ENCODE measurements around the gene UNC79.
"Not testable (repeated sequence)": the region's sequence is repeated elsewhere in the genome, so short reads cannot be mapped to it uniquely, and the experiment has no call there.

Gene UNC79

GRCh38 chr14:93454224-93454623 lies 23.5 kb downstream of the UNC79 start:
- FAIRE-seq = no peak
- no peak for TF ChIP-seq TAF1 (IDR thresholded peaks at IDR 0.05; ENCODE audit: borderline replicate concordance, low read depth, low read length)
- no peak for TF ChIP-seq POLR2AphosphoS5 (IDR thresholded peaks at IDR 0.05; ENCODE audit: low read depth, low read length)
- TF ChIP-seq POLR2A (IDR thresholded peaks at IDR 0.05; ENCODE audit: low read depth, low read length) = no peak
- no peak for DNase-seq (ENCODE audit: insufficient read length)

DNA sequence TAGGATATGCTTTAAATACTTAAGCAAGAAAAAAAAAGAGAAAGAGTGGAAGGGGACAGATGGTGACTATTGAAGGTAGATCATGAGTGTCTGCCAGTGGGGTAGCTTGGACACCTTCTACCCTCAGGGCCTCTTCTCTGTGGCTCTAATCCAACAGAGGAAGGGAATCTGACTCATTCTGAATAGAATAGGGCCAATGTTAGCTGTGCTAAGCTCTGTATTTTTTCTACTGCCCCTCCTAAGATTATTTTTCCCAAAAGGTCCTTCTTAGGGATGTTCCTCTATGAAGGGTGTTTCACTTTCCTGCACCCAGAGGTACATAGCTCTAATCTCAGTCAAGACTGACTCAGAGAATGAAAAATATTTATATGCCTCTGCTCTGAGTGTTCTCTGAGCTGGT lies 25.6 kb downstream of the UNC79 start:
- DNase-seq (ENCODE audit: insufficient read length) (no peak), FAIRE-seq (no peak)
- TF ChIP-seq POLR2AphosphoS5 (IDR thresholded peaks at IDR 0.05; ENCODE audit: low read depth, low read length) (no peak), TAF1 (IDR thresholded peaks at IDR 0.05; ENCODE audit: borderline replicate concordance, low read depth, low read length) (no peak), POLR2A (IDR thresholded peaks at IDR 0.05; ENCODE audit: low read depth, low read length) (no peak)

- DNase-seq (ENCODE audit: insufficient read length) (no peak), FAIRE-seq (no peak)
- no peak for TF ChIP-seq TAF1 (IDR thresholded peaks at IDR 0.05; ENCODE audit: borderline replicate concordance, low read depth, low read length)
Observed at GRCh38 chr14:93458234-93458633, 27.5 kb downstream of the UNC79 start.

- no peak for TF ChIP-seq POLR2A (IDR thresholded peaks at IDR 0.05; ENCODE audit: low read depth, low read length)
- TF ChIP-seq TAF1 (IDR thresholded peaks at IDR 0.05; ENCODE audit: borderline replicate concordance, low read depth, low read length) = no peak
- no peak for FAIRE-seq
- DNase-seq (ENCODE audit: insufficient read length) = no peak
Observed at GRCh38 chr14:93462479-93462878, 31.7 kb downstream of the UNC79 start.

- no peak for FAIRE-seq
Observed at GRCh38 chr14:93464271-93464670, 33.5 kb downstream of the UNC79 start.

GRCh38 chr14:93475471-93475870 lies 44.7 kb downstream of the UNC79 start:
- no peak for FAIRE-seq

More at GRCh38 chr14:93464271-93464670, 33.5 kb downstream of the UNC79 start:
- no peak for TF ChIP-seq TAF1 (IDR thresholded peaks at IDR 0.05; ENCODE audit: borderline replicate concordance, low read depth, low read length)
- no peak for DNase-seq (ENCODE audit: insufficient read length)

DNA sequence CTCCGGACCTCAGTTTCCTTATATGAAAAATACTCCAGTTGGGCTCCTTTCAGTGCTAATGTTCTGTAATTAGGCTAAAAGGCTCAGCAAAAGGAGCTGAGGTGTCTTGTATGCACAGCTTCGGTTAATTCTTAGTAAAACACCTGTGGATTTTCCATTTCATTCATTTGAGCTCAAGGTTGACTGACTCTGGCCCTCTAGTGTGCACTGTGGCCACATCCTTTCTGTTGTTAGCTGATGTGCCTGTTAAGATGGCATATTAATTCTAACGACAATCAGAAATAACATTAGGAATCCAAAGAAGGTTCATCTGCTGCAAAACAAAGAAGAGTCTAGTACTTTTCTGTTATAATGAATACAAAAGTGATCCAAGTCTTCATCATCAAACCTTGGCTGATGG lies 45.6 kb downstream of the UNC79 start:
- TF ChIP-seq TAF1 (IDR thresholded peaks at IDR 0.05; ENCODE audit: borderline replicate concordance, low read depth, low read length) (no peak), POLR2A (IDR thresholded peaks at IDR 0.05; ENCODE audit: low read depth, low read length) (no peak), POLR2AphosphoS5 (IDR thresholded peaks at IDR 0.05; ENCODE audit: low read depth, low read length) (no peak)
- DNase-seq (ENCODE audit: insufficient read length) (no peak), FAIRE-seq (no peak)

More at GRCh38 chr14:93475471-93475870, 44.7 kb downstream of the UNC79 start:
- no peak for DNase-seq (ENCODE audit: insufficient read length)
- no peak for TF ChIP-seq POLR2A (IDR thresholded peaks at IDR 0.05; ENCODE audit: low read depth, low read length)
- TF ChIP-seq POLR2AphosphoS5 (IDR thresholded peaks at IDR 0.05; ENCODE audit: low read depth, low read length) = no peak

DNA sequence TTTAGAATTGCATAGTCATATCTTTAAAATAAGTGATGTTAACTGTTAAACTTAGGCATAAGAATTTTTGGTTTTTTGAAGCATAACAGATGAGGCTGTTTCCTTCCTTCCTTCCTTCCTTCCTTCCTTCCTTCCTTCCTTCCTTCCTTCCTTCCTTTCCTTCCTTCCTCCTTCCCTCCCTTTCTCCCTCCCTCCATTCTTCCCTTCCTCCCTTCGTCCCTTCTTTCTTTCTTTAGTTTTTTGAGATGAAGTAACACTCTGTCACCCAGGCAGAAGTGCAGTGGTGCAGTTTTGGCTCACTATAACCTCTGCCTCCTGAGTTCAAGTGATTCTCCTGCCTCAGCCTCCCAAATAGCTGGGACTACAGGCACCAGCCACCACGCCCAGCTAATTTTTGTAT lies 48.3 kb downstream of the UNC79 start:
- not testable (repeated sequence) for DNase-seq (ENCODE audit: insufficient read length); FAIRE-seq

- TF ChIP-seq POLR2A (IDR thresholded peaks at IDR 0.05; ENCODE audit: low read depth, low read length) (no peak), POLR2AphosphoS5 (IDR thresholded peaks at IDR 0.05; ENCODE audit: low read depth, low read length) (no peak)
- FAIRE-seq (no peak), DNase-seq (ENCODE audit: insufficient read length) (no peak)
Observed at GRCh38 chr14:93480867-93481266, 50.1 kb downstream of the UNC79 start.

DNA sequence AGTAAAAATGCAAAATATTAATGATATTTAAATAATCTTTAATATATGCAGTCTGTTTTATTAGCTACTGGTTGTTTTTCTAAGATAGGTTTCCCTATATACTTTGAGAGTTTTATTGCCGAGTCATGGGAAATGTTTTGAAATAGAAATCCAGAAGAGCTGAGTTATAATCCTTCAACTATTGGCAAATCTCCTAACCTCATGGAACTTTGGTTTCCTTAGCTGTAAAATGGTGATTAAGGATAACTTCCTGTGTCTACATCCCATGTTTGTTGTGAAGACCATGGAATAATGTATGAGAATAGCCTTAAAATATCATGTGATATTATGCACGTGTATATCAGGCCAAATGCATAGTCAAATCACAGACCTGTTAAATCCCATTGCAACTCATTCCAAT lies 51.0 kb downstream of the UNC79 start:
- FAIRE-seq (no peak), DNase-seq (ENCODE audit: insufficient read length) (no peak)
- TF ChIP-seq POLR2AphosphoS5 (IDR thresholded peaks at IDR 0.05; ENCODE audit: low read depth, low read length) = no peak
- TF ChIP-seq POLR2A (IDR thresholded peaks at IDR 0.05; ENCODE audit: low read depth, low read length) = no peak
- TF ChIP-seq TAF1 (IDR thresholded peaks at IDR 0.05; ENCODE audit: borderline replicate concordance, low read depth, low read length) = no peak

DNA sequence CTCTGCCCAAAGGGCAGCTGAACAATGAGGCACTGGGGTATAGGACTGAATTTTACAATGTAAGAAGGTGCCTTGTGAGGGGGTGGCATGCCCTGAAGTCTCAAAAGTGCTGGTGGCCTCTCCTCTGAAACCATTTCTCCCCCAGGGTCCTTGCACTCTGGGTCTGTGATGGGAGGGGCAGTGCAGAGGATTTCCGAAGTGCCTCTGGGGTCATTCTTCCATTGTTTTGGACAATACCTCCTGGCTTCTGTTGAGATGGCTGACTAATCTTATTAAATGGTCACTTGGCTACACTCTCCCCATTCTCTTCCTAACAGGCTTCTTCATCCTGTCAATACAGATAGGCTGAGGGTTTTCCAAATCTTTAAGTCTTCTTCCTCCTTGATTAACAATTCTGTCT lies 59.3 kb downstream of the UNC79 start:
- DNase-seq (ENCODE audit: insufficient read length) = no peak
- TF ChIP-seq TAF1 (IDR thresholded peaks at IDR 0.05; ENCODE audit: borderline replicate concordance, low read depth, low read length) (no peak), POLR2AphosphoS5 (IDR thresholded peaks at IDR 0.05; ENCODE audit: low read depth, low read length) (no peak), POLR2A (IDR thresholded peaks at IDR 0.05; ENCODE audit: low read depth, low read length) (no peak)
- FAIRE-seq = no peak

DNA sequence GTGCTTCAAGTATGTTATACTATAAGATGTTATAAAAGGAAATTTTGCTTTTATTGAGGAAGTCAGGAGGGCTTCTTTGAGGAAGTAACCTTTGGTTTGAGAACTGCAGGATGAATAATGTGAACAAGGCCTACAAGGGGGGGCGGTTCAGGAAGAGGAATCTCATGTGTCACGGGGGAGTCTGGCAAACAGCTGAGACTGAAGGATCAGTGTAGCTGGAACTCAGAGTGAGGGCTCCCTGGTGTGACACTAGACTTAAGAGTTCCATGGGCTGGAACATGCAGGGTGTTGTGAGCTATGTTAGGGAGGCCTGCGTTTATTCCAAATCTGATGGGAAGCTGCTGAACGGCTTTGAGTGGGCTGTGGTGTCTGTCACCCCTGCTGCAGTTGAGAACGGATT lies 62.3 kb downstream of the UNC79 start:
- DNase-seq (ENCODE audit: insufficient read length) (no peak), FAIRE-seq (no peak)
- no peak for TF ChIP-seq POLR2AphosphoS5 (IDR thresholded peaks at IDR 0.05; ENCODE audit: low read depth, low read length)

- not testable (repeated sequence) for DNase-seq (ENCODE audit: insufficient read length); FAIRE-seq
Observed at GRCh38 chr14:93493622-93494021, 62.9 kb downstream of the UNC79 start.
